GM19397 (cell line): ENCODE data around the gene ELAVL3.
"Not testable (repeated sequence)": the region's sequence is repeated elsewhere in the genome, so short reads cannot be mapped to it uniquely, and the experiment has no call there.

Experiments
- ATAC-seq: cut with Tn5 transposase; IDR thresholded peaks from one replicate; pipeline ENCODE4 v1.9.1; 2021; ENCODE audit warnings: mild to moderate bottlenecking, moderate library complexity; ENCODE audit not compliant: unreplicated experiment

ELAVL3 gene

DNA sequence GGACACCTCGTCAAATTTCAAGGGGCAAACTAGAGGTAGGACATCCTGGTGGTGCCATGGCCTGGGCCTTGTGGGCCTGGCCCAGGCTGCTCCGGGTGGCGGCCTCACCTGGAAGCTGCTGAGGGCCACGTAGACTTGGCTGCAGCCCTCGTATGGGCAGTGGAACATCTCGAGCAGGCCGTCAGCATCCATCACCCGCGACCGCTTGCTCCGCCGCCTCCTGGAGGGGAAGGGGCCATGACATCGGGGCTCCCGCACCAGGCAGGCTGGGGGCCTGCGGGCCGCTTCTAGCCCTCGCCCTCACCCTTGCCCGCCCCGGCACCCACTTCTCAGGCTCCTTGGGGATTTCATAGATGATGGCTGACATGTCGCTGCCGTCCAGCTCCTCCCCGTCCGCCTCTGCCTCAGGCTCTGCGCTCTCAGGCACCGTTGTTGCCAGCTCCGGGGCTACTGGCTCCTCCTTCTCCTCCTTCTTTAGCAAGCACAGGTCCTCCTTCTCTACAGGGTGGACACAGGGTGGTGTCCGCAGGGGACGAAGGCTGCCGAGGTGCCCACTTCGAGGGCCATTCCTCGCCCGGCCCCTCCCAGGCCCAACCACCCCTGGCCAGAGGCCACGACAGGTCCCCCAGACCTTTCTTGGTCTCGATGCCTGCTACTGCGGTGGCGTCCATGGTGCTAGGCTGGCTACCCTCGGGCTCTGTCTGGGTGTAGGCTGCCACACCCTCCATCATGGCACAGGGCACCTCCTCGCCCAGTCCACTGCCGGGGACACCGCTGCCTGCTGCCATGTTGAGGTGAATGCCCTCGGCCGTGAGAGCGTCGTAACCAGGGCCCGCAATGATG lies 6.0 kb upstream of the ELAVL3 start:
- no peak for ATAC-seq

DNA sequence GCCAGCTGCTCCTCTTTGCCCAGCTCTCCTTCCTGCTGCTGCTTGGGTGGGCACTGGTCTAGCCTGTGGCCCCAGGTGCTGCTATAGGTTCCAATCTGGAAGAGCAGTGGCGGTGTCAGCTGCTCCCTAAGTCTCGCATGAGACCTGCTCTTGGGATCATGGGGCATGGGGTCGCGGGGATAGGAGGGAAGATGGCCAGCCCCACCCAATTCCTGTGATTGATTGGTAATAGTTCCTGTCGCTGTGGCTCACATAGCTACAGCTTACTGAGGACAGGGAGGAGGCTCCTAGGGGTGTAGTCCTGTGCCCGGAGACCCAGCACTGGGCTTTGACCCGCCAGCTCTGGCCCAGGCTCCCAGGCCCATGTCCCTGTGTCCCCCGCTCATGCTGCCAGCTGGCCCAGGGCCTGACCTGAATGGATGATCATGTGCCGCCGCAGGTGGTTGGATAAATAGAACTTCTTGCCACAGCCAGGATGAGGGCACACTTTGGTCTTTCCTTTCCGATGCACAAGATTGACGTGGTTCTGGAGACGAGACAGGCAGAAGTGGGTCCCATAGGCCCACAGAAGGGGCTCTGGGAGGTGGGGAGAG lies 4.5 kb upstream of the ELAVL3 start:
- ATAC-seq, result no peak

DNA sequence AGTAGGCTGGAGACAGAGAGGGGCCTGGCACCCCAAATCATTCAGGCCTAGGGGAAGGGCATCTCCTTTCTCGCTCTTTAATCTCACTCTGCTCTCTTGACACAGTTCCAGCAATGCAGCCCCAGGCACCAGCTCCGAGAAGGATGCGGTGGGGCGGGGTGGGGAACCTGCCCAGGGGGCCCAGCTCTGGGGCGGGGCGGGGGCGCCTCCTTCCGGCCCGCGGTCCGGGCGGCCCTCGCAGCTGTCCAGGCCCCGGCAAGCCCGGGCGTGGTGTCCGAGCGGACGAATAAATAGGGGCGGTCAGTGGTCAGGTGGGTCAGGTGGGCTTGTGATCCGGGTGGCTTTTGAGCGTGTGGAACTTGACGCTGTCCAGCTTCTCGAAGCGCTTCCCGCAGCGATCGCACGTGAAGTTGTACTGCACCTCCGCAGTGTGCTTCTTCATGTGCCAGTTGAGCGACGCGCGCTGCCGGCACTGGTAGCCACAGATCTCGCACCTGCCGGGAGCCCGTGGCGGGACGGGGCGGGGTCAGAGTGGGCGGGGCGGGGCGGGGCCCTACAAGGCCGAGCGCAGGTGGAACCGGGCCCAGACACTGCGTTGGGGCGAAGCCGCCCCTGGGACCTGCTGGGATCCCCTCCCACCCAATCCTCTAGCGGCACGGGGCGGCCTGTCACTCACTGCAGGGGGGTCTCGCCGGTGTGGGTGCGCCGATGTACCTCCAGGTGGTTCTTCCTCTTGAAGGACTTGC lies 2.7 kb upstream of the ELAVL3 start:
- no peak for ATAC-seq

DNA sequence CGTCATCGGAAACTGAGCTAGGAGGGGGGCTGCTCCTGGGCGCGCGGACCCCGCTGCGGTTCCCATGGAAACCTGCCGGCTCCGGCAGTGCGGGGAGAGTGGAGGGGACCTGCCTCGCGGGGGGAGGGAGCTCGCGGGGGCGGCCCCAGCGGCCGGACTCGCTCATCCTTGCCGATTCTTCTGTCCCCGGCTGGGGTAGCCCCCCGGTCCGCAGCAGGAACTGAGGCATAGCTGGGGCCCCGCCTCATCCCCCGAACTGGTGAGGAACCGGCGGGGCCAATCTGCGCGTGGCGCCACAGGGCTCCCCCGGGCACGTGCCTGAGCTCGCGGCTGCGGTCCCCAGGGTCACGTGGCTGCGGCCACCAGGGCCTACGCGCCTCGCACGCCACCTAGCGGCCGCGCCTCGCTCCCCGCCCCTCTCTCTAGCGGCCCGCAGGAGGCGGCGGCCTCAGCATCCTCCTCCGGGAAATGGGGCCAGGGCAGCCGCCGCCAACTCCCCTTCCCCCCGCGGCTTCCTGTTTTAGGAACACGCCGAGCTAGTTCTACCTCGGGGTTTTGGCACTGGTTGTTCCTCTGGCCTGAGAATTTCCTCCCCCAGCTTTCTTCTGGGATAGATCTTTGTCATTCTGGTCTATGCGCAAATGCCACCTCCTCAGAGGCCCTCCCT lies 1.7 kb upstream of the ELAVL3 start:
- peak; percentile 63 for ATAC-seq

DNA sequence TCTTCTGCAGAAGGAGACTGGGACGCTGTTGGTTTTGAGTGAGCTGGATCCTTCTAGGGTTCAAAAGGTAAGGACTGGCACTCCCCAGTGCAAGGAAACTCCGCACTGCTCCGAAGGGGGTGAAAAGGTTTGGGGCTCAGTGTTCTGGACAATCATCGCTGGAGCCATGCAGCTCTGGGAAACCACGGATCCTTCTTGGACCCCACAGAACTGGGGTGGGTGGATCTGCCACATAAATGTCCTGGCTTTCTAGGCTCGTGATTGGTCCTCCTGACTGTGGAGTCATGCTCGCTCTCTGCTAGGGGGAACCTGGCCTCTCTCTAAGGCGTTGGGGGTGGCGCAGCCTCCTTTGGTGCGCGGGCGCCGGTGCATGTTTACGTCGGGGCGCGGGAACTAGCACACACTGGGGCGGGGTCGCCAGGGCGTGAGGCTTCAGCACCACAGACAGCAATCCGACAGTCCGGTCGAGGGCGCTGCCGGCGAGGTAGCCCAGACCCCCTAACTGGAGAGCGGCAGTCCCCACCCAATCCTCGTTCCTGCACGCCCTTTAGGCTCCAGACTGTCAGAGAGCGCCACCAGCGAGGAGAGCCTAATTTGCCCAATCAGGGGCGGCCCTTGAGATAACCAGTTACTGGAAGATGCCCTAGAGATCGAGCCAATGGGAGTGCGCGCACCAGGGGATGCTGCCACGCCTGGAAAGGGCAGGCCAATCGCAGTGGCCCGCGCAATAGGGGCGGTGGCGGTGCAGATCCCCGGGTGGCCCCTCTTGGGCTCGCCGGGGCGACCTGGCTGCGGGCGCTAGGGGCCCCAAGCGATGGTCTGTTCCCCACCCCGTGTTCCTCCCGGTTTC lies 913 bp upstream of the ELAVL3 start:
- ATAC-seq, result peak; percentile 55

DNA sequence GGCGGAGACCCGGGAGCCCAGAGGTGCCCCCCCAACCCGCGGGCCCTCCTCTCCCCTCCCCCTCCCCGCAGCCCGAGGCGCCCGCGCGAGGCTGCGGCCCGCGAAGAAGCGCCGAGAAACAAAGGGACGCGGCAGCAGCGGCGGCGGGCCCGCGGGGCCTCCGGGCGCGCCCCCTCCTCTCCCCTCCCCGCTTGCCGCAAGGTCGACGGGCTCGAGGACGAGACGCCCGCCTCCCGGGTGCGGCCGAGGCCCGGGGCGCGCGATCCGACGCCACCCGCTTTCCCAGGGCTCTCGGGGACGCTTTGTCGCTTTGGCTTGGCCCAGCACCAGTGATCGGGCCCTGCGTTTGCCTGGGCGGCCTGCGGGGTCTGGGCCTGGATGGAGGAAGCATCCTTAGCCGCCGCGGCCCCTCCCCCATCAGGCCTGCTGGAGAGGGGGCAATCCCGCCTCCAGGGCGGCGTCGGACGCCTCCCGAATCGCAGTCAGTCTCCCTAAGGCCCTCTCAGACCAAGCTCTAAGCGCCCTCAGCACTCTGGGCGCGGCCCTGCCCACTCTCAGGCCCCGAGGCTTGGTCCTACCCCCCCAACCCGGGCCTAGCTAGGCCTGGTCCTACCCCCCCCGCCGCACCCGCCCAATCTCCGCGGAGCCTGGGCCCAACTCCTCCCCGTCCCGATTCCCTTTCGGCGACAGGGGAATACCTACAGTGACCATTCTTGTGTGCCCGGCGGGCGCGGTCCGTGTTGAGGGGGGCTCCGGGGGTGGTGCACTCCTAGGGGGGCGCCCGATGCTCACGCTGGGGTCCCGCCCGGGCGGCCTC lies 740 bp downstream of the ELAVL3 start:
- ATAC-seq, result no peak

DNA sequence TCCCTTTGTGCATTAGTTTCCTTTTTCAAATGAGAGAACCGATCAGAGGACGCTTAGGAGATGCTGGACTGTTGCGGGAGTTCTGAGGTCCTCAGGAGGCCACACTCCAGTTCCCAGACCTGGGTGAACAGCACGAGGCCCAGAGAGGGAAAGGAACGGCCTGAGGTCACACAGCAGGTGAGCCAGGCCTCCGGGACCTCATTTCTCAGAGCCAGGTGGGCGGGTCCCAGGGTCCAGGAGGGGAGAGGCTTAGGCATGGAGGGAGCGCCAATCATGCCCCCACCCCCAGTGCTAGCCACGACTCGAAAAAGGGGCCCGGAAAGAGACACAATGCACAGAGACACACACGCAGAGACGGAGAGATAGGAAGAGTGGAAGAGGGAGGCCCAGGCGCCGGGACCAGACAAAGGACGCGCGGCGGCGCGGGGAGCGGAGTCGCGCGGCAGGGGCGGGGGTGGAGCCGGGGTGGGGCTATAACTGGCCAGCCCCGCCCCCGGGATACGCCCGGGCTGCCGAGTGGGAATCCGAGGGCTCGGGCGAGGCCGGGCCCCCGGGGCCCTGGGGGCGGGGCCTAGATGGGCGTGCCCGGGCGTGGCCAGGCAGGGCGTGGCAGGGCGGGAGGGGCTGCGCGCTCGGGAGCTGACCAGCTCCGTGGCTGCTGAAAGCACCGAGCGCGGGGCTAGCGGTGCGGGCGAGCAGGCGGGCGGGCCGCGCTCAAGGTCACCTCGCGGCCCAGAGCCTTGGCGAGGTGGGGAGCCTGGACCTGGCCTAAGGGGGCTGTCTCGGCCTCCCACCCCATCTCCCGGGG lies 1.6 kb downstream of the ELAVL3 start:
- no peak for ATAC-seq

DNA sequence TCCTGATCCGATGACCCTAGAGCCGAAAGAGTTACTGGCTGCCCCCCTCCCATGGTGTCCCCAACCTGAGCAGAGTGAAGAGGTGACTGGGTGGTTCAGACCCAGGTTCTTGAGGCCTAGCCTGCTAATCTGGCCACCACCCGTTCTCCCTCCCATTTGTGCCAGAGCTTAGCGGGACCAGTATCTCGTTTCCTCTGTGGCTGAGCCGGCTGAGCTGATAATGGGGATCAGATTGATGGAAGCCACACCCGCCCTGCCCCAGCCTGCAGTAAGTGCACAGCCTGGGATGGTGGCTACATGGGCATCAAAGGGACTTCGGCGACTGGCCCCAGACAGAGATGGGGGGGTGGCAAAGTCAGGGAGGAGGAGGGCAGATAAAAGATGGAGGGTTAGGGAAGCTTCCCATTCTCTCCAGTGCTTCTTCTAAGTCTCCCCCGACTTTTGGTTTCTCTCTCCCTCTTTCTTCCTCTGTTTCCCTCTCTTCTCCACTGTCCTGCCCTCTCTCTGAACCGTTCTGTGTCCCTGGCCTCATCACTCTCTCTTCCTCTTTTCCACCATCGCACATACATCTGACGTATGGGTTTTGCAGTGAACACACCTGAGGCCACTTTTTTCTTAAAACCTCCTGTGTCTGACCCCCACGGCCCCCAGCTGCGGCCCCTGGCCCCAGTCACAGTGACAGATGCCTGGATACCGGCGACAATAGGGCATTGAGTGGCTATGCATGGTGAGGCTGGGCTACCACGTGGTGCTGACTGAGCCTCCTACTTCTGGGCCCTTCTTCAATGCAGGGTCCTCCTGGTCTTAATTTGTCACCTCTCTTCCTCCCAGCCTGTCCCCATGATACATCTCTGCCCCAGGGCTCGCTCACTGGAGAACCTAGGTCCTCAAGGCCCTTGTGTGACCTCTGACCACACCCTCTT lies 2.4 kb downstream of the ELAVL3 start:
- no peak for ATAC-seq

DNA sequence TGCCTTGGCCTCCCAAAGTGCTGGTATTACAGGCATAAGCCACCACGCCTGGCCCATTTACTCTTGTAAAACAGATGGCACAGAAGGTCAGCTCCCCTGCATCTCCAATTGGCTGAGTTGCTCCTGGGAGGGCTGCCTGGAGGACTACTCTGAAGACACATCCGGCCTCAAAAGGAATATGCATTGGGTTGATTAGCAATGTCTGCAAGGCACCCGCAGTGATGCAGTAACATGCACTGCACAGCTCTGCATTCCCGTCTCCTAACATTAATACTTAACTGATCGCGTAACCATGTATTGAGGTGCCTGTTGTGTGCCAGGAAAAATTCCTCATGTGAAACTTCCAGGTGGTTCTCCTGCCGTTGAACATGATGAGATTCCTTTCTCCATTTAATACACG lies 5.0 kb downstream of the ELAVL3 start:
- ATAC-seq, result no peak

DNA sequence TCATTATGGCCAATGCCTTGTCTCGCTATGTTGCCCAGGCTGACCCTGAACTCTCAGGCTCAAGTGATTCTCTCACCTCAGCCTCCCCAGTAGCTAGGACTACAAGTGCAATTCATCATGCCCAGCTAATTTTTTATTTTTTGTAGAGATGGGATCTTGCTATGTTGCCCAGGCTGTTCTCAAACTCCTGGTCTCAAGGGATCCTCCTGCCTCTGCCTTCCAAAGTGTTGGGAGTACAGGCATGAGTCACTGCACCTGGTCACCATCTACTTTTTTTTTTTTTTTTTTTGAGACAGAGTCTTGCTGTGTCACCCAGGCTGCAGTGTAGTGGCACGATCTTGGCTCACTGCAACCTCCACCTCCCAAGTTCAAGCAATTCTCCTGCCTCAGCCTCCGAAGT lies 5.5 kb downstream of the ELAVL3 start:
- ATAC-seq, result not testable (repeated sequence)

DNA sequence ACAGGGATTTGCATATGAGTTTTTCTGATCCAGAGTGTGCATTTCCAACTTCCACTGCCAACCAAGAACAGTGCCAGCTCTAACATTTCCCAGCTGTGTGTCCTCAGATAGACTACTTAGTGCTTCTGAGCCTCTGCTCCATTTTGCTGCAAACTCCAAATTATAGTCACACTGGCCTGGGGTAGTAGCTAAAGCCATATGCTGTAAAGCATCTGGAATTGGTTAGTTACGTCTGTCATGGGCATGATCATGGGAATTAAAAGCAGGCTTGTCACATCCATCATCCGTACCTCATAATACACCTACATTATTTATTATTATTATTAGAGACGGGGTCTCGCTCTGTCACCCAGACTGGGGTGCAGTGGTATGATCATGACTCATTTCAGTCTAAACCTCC lies 7.1 kb downstream of the ELAVL3 start:
- no peak for ATAC-seq

DNA sequence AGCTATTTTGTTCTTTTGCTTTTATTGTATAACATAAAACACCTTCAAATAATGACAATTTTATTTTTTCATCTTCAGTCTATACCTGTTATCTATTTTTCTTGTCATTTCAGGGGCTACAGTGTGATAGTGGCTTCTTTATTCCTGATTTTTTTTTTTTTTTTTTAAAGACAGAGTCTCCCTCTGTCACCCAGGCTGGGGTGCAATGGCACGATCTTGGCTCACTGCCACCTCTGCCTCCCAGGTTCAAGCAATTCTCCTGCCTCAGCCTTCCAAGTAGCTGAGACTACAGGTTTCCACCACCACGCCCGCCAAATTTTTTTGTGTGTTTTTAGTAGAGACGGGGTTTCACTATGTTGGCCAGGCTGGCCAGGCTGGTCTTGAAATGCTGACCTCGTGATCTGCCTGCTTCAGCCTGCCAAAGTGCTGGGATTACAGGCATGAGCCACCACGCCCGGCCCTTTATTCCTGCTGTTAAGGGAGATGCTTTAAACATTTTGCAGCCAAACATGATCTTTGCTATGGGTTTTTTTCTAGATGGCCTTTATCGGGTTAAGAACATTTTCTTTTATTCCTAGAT lies 12.5 kb downstream of the ELAVL3 start:
- ATAC-seq, result not testable (repeated sequence)

DNA sequence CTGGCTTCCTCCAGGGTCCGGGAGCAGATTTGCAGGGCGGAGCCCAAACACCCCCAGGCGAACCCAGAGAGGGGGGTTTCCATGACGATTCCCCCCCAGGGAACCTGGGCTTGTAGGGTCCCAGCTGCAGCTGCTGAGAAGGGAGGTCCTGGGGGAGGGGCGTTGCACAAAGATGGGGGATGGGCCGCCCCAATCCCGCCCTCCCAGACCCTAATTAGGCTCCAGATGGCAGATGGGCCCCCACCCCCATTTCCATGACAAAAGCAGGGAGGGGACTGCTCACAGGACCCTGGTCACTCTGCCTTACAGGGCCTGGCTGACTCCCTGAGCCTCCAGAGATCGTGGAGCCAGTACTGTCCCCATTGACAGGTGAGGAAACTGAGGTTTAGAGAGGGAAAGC lies 15.2 kb downstream of the ELAVL3 start:
- no peak for ATAC-seq

DNA sequence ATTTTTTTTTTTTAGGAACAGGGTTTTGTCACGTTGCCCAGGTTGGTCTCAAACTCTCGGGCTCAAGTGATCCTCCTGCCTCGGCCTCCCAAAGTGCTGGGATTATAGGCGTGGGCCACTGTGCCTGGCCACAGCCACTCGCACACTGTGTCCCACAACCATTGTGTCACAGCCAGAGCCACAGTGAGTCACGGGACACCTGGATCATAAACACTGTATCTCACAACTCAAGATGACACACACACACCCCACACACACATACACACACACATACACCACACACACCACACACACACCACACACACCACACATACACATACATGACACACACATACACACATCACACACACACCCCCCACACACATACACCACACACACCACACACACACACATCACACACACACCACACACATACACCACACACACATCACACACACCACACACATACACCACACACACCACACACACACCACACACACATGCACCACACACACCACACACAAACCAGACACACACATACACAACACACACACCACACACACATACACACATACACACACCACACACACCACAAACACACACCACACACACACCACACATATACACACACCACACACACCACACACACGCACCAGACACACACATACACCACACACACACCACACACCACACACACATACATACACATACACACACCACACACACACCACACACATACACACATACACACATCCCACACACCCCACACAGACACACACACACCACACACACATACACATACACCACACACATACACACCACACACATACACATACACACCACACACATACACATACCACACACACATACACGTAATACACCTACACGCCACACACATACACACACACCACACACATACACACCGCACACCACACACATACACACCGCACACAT lies 16.2 kb downstream of the ELAVL3 start:
- no peak for ATAC-seq

DNA sequence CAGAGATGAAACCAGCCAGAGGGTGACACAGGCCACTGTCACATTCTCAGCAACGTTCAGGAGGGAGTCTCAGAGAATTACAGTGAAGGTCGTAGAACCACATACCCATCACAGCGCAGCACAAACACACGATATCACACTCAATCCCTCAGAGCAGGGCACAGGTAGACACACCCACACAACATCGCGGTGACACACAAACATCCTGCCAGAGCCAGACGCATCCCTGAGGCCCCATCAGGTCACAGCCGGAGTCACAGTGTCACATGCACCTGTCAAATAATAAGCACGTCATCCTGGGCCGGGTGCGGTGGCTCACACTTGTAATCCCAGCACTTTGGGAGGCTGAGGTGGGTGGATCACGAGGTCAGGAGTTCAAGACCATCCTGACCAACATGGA lies 17.5 kb downstream of the ELAVL3 start:
- ATAC-seq, result no peak

DNA sequence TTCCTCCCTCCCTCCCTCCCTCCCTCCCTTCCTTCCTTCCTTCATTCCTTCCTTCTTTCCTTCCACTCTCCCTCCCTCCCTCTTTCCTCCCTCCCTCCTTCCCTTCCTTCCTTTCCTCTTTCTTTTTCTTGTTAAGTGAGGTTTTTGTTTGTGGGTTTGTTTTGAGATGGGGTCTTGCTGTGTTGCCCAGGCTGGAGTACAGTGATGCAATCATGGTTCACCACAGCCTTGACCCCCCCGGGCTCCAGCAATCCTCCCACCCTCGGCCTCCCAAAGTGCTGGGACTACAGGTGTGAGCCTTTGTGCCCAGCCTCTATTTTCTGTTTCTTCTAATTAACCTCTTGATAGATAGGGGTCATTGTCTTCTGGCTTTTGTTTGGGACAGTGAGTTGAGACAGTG lies 19.4 kb downstream of the ELAVL3 start:
- no peak for ATAC-seq
